A204.1 (cell line): Measurements from ENCODE around the gene PIP4K2A.

Experiments
- FAIRE-seq: peaks from 2 replicates; lab custom pipeline; 2012; peaks lifted over from hg19 to GRCh38; lab: Jason Lieb, UNC

PIP4K2A gene

DNA sequence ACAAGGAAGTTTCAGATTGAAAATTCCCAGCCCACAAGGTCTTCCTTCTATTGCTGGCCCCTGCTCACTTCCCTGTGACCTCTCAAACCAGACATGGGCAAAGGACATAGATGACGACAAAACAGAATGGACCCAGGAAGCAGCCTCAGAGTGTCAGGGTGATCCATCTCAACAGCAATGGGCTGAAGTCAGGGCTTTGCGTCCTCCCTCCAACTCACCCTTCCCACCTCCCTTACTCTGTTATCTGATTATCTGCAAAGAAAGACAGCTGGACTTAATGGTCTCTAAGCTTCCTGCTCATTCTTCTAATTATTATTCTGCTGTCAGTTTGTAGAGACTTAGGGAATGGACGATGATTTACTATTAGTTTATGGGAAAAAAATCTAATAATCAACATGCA, 115.9 kb downstream of the PIP4K2A start:
- FAIRE-seq: no peak

DNA sequence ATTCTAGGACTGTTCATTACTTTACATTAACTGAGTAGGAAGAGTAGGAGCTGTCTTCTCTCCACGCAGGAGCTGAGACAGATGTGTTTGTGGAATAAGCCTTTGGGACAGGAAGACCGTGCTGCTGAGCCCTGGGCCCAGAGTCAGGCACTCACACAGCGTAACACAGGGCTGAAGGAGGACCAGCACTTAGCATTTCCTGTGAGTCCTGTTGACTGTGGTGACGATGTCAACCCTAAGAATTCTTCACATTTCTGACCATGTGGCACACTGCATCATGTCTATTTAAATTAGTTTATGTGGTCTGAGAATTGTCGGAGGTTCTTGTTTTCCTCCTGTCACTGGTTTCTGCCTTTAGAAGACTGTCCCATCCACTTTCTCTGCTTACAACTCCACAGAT, 117.2 kb downstream of the PIP4K2A start:
- FAIRE-seq: no peak

DNA sequence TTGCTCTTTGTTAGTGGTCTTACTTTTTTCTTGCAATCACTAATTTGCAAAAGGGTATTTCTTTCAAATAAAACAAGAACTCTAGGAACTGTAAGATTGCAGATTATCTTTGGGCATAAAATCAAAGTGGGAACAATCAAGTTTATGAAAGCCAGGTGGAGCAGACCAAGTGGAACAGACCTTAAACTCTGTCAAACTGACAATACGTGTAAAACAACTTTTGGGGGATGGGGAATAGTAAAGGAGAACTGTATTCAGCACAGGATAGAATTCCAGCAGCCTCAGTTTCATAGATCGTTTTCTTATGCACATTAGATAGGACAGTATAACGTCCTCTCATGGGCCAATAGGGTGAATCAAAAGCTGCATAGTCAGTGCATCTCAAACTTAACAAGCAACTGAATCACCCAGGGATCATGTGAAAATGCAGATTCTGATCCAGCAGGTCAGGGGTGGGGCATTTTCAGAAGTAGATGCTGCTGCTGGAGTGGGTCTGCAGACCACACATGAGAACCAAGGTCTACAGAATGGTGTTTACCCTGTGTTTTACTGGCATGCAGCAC, 120.7 kb downstream of the PIP4K2A start:
- no peak for FAIRE-seq

DNA sequence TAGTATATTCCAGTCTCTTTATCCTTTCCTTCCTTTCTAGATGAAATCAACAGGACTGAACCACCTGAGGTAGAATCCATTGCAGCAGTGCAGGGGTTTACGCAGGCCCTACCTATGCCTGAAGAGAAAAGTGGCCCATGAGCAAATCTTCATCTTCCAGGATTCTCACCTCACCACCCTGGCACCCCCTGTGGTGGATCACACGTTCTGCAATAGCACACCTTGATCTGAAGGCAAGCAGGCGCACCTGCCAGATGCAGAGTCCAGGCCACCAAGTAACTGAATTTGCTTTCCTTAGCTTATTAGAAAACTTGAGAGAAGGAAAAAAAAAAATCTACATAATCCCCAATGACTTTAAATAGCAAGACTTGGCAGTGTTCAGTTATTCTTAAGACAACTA, 121.4 kb downstream of the PIP4K2A start:
- no peak for FAIRE-seq

DNA sequence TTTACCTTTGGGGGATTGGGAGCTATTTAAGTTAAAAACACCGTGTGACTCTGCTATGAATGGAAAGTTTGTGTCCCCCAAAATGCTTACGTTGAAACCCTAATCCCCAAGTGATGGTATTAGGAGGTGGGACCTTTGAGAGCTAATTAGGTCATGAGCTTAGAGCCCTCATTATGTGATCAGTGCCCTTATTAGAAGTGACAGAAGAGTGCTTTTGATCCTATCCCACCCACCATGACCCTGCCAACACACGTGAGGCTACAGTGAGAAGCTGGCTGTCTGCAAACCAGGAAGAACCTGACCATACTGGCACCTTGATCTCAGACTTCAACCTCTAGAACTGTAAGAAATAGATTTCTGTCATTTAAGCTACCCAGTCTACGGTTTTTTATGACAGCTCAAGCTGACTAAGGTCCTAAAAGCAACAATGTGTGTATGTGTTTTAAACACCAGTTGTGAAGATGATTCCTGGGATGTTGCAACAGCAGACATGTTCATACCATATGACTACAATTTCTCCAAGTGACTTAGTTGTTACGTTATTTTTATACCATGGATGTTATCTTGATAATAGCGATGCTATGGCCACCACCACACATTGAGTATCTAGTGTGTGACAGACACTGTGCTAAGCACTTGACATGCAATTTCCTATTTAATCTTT, 124.4 kb downstream of the PIP4K2A start:
- no peak for FAIRE-seq

DNA sequence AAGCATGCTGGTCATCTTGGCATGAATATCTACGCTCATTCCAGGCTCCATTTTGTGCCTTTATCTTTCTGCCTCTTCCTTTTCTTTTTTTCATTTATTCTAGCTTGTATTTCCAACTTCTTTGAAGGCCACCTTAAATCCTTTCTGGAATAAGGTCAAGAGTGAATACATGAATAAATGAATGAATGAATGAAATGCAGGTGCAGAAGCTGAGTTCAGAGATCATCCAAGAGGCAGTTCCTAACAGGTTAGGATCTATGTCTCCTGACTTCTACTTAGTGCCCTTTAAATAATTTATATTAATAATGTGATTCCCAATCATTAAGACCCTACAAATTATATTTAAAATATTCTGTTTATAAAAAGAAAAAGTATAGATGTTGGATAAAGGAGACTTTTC, 125.9 kb downstream of the PIP4K2A start:
- FAIRE-seq: no peak

DNA sequence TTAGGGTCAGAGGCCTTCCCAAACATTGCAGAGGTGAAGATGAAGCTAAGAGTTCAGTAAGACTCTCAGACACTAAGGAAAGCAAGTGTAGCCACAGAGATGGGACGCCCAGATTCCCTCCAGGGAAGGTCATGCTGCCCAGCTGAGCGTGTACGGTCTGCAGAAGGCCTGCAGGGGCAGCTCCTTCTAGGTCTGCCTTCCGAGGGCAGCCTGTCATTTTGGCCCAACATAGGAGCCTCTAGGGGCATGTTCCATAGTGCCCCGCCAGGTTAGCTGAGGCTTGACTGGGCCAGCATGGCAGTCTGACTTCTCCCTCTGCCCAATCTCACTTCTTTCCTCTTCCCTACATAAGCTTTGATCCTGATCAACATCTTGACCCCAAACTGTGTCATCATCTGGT, 130.7 kb downstream of the PIP4K2A start:
- FAIRE-seq: no peak

DNA sequence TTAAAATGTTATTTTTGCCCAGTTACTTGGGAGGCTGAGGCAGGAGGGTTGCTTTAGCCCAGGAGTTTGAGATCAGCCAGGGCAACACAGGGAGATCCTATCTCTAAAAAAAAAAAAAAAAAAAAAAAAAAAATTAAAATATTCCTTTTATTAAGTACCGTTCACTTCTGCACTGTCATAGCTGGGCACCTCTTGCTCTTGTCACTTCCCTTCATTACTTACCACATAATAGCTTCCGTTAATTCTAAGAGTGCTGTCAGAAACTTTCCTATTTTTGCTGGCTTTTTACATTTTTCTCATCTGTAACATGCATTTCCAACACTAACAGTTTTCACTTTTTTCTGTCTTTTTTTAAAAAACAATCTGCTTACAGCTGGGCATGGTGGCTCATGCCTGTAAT, 132.9 kb downstream of the PIP4K2A start:
- FAIRE-seq: no peak

DNA sequence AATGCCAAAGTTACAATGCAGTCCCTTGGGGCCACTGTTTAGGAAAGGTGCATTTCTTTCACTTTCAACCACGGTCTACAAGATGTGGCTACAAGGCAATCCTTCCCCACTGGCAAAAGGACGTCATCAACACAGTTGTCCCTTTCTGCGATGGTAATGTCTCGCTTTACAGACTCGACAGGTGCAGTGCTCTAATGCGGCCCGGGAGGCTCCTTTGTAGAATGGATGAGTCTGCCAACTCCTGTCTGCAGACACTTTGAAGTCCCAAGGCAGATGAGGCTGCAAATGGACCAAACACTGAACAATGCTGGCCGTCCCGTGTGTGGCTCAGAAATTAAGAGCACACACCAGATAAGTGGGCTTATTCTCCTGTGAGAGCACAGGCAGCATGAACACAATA, 133.7 kb downstream of the PIP4K2A start:
- no peak for FAIRE-seq

DNA sequence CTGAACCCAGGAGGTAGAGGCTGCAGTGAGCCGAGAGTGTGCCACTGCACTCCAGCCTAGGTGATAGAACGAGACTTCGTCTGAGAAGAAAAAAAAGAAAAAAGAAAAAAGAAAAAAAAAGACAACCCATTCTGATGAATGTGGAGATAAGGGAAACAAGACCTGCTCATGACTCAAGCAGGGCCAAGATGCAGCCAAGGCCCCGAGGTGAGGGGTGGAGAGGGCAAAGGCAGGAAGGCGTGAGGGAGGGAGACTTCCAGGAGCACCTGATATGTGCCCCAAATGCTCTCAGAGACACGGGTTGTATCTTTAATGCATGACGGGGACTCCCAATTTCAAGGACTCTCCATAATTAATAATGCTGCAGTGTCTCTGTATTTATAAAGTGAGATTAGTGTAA, 134.6 kb downstream of the PIP4K2A start:
- FAIRE-seq: no peak

DNA sequence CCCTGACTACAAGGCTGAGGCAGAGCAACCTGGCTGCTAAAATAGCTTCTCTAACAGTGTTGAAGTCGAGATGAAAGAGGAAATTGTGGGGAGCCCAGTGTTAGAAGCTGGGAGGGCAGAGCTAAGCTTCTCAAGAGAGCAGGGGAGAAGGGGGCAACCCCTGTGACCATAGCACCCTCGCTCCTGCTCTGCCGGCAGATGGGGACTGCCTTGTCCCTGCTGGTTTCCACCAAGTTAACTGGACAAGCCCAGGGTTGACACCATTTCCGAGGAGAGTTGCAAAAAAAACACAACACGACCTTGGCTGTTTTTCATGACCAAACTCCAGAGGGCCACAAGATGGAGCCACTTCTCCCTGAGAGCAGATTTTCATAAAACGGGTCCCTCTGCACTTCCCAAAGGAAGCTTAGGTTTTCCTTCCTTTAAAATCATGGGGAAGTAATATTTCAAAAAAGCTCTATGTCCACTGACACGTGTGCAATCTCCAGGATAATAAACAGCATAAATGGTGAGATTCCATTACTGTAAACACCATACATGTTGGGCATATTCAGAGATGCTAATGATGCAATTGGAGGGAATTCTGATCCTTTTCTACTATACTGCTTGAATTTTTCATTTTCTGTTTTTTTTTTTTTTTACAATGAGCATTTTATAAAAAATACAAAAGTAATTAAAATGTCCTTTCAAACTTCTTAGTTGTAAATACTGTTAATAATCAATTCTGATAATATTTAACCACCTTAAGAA, 140.4 kb downstream of the PIP4K2A start:
- no peak for FAIRE-seq

DNA sequence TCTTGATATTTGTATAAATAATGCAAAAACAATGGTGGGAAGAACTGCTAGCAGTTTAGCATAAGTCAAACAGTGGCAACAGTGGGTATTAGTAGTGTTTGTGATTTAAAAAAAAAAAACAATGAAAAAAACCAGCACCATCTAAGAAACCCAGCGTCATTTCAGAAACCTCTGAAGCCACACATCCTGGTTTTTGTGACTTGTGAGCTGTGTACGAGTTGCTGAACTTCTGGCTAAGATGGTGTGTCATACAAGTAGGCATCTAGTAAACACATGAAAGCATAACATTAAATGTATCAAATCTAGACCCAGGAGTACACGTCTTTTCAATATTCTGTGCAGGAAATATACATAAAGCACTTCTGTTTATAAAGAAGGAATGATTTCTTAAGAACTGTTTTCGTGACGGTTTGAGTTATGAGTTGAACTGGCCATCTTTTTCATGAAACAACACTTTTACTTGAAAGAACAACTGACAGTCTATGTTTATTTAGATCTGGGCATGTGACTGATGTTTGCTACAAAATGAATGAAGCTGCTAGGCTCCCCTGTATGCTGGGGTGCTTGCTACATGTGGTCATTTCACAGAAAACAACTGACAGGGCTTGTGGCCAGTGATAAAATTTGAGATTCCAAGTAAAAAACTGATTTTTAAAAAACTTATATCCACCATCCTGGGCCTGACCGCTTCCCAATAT, 143.5 kb downstream of the PIP4K2A start:
- FAIRE-seq: no peak

DNA sequence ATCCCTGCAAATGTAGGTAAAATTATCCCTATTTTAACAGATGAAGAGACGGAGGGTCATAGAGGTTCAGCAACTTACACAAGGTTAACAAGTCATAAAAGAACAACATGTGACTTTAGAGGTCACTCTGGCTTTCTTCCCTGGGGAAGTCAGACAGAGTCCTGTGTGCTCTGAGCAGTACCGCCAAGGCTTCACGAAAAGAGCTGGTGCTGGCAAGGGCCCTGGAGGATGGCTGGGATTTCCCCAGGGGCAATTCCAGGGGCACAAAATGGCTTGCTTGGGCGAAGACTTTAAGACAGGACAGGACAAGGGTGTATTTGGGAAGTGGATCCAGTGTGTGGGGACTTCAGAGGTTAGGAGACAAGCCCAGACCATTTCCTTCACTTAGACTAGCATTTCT, 144.1 kb downstream of the PIP4K2A start:
- no peak for FAIRE-seq

DNA sequence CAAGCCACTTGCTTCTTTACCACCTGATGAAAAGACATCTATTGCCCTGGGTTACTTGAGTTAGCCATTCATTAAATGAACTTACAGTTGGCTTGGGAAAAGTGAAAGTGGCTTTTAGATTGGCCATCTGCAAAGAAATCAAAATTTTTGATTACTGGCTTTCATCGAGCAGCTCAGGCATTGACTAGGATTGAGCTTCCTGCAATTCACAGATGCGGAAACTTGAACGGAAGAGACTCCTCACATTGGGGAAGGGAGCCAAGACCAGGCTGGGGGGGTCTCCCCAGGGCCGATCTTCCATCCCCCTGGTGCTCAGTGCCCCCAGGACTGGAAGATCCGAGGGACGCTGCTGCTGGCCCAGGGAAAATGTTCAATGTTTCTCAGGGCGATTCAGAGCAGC, 145.4 kb downstream of the PIP4K2A start:
- FAIRE-seq: no peak

DNA sequence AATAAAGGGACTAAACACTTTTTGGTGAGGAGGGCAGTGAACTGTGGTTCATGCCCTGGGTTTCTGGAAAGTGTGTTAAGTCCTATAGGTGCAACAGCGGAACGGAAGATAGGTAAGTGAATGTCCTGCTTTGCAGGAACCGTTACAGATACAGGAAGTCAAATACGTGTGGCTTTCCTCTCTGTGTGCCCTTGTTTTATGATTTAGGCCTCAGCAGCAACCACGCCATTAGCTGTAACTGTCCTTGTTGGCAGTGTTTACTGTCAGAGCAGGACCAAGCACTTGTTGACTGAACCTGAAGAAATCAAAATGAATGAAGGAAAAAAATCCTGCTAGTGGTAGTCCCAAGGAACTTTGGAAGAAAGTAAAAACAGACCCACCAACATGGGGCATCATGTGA, 150.3 kb downstream of the PIP4K2A start:
- FAIRE-seq: no peak

DNA sequence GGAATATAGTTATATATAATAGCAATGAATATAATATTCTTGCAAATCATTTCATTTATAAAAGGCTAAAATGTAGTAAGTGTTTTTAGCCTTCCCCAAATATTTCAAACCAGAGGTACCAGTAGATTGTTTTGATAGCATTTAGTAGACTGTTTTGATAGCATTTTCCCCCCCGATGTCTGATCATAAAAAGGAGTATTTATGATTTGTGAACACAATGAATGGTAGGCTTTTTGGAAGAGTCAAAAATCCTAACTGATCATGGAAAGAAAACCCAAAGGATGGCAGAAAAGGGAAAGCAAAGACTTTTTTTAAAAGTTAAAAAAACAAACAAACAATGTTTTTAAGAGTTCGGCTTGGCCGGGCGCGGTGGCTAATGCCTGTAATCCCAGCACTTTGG, 152.5 kb downstream of the PIP4K2A start:
- FAIRE-seq: no peak

DNA sequence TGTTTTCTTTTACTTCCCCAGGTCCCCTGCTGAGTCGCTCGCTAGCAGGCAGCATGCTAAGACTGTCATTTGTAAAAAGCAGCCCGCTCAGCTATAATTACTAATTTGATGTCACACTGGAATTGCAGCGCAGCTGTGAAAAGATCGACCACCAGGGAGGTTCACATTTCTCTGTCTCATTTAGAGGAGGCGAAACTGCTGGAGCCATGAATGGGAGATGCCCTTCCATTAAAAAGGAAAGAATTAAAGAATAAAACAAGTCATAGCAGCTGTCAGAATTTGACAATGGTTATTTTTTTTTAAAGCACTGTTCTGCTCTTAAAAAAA, 153.5 kb downstream of the PIP4K2A start:
- FAIRE-seq: no peak

DNA sequence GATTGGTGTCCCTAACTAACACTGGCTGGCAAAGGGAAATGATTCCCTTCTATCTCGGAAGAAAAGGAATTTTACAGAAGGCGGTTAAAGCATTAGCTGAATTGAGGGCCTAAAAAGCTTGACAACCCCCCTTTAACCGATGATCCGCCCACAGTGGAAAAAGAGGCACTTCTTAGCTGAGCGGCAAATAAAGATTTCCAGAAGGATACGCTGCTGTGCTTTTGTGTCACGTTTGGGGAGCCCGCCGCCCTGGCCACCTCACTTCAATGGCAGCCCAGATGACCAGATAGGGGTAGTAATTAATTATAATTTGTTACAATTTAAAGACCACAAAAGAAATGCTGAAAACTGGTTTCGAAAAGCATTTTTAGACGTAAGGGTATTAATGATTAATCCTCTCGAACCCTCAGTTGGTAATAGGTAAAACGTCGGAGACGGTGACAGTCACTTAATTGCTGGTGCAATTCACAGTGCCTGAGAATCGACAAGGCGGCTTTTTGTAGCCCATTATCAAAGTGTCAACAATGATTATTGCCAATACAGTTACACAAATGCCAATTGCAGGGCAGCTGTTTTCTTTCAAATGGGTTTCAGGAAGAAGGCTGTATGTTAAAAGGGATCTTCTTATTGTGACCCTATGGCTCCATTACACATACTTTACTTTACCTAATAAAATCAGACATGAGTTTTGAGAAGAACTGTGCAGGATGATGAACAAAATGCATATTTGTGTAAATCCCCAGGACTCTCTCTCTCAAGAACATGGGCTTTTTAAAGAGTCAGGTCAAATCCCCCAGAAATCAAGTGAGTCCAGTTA, 154.1 kb downstream of the PIP4K2A start:
- no peak for FAIRE-seq

DNA sequence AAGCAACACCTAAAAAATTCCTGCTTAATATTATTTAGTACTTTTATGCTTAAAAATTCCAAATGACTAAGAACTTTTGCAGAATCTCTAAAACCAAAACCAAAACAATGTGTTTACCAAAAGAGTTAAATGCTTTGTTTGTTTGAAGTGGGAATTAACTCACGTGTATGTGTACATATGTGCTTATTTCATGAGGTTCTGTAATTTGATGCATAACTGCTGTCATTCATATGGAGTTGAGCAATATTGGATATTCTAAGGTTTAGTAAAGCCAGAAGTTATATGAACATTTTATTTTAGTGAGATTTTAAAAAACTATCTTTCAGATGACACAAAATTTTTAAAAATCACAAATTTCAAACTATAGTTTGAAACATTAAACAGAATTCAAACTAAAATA, 157.1 kb downstream of the PIP4K2A start:
- FAIRE-seq: no peak

DNA sequence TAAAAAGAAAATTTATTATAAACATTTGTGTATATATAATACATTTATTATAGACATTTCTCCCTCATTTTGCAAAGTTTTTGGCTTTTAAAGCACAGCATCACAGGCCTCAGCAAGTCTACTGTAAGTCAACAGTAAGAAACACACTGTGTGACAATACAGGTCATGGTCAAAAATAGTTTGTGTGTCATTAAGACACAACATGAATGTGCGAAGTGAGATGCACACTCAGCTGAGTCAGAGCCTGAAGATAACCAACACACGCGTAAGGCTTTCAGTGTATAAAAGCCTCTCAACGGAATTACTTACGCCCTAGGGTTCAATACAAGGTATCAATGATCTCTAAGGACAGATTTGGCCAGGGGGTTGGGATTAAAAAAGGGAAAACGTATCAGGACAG, 157.6 kb downstream of the PIP4K2A start:
- no peak for FAIRE-seq

DNA sequence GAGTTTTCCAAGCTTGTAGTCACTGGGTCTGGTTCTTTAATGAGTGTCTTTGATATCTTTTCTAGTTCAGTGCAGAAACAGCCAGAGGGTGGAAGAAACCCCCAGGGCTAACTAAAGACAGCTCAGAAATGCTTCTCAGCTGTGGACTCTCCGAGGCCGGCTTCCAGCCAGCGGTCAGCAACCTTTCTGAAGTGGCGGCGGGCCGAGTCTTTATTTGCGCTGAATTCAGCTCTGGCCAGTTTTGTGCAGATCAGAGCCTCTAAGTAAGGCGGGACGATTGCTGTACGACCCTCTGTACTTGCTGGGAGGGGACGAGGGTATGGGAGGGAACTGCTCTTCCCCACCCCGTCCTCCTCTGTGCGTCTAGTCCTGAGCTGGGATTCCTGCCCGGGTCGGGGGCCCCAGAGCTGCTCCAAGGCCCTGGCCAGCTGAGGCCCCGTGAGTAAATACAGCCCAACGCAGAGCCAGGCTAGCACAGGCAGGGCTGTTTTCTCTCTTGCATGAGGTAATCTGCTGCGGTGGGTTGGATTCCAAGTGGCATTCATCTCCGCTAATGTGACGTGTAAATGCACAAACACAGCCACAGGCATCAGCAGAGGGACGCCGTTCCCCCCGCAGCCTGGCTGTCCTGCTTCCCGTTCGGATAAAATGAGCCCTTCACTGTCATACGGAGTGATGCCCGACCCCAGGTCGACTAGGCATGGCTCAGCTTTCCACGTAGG, 159.8 kb downstream of the PIP4K2A start:
- FAIRE-seq: no peak

DNA sequence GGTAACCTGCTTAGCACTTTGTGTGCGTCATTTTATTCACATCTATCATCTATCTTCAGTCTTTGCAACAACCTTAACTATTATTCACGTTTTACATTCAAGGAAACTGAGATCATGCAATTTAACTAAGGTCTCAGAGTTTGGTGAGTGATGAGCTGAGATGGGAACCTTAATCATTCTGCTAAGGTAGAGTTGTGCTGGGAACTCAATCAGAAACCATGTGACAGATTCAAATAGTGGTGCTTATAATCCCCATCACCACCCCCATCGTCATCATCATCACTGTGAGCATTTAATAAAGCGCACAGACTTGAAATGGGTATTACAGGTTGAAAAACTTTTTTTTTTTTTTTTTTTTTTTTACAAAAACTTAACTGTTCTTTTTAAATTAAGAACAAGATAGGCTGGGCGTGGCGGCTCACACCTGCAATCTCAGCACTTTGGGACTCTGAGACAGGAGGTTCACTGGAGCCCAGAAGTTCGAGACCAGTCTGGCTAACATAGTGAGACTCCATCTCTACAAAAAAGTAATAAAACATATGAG, 160.9 kb downstream of the PIP4K2A start:
- FAIRE-seq: no peak
